Inflammatory macrophage treated with lipopolysaccharide for 4 hours (primary cell): ENCODE data around the gene AFF2.
"Not testable (repeated sequence)": the region's sequence is repeated elsewhere in the genome, so short reads cannot be mapped to it uniquely, and the experiment has no call there.

ENCODE experiments used
- DNase-seq: peaks from one replicate; pipeline ENCODE4 v3.0.0-alpha.2; 2020

Gene AFF2

DNA sequence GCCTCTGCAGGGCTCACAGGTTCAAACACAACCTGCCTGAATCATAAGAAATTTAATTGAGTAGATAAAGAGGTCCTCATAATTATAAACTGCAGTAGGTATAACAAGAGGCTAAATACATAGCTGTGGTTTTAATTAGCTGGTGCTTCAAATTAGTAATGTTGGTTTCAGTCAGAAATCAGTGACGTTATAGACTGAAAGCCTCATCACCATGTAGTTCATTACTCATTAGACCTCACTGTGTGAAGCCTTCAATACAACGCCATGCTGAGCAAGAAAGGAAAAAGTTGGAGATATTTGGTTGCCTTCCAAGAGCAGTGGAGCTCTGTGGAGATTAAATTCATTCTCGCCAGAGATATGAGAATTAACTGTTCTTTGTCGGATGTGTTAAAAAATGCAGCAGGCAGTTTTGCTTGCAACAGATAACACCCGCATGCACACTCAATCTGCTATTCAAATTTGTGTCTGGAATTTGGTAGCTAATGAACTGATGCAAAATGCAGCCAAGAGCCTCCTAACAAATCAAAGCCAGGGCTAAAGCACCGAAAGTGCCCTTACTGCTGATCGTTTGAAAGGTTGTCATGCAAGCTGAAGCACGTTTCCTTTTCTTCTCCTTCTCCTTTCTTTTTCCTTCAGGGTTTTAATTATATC lies 148.9 kb downstream of the AFF2 start:
- no peak for DNase-seq

DNA sequence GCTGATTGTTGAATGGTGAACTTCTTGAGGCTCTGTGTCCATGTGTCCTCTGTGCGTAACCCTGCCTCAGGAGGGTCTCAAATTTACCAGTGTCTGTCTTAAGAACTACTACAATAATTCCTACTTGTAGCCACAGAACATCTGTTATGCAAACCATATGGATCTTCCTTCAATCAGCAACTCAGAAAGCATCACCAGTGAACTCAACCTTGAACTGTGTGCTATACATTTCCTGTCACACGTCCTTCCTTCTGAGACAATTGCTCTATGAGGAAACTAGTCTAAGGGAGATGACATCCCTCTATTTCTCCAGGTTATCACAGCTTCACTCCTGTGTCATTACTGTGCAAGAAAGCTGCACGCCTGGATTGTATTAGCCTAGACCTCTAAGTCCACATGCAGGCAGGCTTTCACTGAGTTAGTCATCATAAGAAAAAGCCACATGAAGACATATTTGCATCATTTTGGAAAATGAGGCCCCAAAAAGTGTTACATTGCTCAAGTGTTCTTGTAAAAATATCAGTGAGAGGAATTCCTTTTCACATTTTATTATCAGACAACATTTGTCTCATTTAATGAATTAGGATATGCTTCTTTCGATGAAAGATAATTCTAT lies 157.8 kb downstream of the AFF2 start:
- no peak for DNase-seq

DNA sequence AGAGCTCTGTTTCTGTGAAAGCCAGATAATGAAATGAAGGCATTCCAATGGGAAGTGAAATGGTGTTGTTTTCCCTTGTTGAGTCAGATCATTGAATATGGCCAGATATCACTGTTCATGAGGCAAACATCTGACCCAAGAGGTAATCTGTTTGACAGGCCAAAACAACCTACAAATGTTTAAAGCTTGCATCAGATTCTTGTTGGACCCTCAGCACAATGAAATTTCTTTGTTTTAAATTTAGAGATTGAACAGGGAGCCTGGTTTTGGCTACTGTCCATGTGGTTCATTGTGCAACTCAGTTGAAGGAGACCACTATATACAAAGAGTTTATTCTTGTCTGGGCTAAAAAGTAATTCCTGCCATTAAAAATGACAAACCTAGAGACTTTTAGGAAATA lies 159.1 kb downstream of the AFF2 start:
- no peak for DNase-seq

DNA sequence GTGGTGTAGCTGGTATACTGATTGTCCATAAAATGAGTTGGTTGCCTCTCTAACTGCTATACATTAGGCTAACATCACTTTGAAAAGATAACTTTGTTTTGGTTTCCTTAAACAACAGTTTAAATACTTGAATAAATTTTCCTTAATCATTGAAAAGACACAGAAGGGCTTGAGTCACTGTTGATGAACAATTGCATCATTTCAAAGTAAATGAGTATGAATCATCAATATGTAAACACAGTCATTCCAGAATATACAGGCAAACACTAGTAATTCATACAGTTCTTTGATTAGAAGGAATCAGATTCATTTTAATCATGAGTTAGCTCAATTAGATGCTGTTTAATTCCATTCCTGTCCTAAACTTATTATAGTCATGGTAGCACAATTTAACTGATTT lies 160.6 kb downstream of the AFF2 start:
- DNase-seq: no peak

DNA sequence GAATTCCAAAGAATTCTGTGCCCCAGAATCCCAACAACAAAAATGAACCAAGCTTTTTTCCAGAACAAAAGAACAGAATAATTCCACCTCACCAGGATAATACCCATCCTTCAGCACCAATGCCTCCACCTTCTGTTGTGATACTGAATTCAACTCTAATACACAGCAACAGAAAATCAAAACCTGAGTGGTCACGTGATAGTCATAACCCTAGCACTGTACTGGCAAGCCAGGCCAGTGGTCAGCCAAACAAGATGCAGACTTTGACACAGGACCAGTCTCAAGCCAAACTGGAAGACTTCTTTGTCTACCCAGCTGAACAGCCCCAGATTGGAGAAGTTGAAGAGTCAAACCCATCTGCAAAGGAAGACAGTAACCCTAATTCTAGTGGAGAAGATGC lies 161.6 kb downstream of the AFF2 start:
- no peak for DNase-seq

DNA sequence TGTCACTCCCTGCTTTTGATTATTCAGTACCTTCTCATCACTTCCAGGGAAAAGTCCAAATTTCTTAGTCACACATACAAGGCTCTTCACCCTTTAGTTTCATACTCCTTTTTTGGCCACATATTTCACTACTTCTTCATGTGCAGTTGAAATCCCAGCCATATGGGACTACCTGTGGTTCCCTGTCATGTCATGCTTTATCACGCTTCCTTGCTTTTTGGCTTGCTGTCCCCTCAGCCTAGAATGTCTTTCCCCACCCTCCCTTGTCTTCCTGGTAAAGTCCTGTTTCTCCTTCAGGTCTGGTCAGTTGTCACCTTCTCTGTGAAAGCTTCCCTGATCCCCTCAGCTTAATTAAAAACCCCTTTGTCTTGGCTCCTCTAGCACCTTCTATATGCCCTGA lies 163.8 kb downstream of the AFF2 start:
- DNase-seq: no peak

DNA sequence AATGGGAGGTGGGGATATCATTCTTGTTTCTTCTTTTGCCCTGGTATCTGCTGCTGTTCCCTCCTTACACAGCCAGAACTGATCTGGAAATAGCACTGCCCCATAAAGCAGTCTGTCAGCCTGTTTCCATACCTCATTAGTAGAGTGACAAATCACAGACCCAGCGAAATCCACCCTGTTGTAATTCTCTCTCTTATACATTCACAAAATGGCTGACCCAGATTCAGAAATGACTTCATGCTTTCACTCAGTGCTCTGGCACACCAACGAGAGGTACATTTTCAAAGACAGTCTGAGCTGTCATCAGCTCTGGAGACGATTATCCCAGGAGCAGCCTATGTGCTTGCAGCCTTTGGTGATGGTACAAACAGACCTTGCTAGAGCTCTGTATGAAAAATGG lies 164.6 kb downstream of the AFF2 start:
- no peak for DNase-seq

DNA sequence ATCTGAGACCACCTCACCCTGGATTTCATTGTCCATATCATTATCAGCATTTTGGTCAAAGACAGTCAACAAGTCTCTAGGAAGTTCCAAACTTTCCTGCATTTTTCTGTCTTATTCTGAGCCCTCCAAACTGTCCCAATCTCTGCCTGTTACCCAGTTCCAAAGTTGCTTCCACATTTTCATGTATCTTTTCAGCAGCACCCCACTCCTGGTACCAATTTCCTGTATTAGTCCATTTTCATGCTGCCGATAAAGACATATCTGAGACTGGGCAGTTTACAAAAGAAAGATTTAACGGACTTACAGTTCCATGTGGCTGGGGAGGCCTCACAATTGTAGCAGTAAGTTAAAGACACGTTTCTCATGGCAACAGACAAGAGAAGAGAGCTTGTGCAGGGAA lies 168.8 kb downstream of the AFF2 start:
- not testable (repeated sequence) for DNase-seq

DNA sequence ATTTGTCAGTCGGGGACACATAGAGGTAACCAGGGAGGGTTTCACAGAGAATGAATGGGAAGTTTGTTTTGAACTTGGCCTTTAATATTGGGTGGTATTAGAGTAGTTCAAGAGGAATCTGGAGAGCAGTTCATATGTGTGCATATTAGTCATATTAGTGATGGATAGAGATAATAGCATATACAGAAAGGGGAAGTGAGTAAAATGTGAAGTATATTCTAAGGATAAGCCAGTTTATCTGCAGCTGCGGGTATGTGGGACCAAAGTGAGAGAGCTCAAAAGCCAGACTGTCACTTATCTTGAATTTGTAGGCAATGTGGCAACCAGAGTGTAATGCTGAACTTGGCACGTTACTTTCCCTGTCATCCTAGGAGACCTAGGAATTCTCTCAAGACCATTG lies 169.9 kb downstream of the AFF2 start:
- DNase-seq: no peak

DNA sequence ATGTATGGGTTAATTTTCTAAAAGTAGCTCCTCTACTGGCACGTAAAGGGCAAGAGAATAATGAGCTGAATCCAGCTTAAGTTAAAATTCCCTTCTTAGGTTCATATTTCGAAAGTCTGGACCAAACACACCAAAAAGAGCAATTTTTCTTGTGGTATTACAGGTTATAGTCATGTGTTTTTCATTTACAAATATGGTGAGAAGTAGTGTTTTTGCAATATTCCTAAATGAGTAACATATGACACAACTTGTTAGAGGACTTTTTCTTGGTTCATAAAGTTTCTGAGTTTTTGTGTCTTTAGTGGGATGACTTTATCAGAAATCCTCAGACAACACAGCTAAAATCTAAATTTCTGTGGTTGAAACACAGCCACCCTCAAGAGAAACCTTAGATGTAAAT lies 172.1 kb downstream of the AFF2 start:
- no peak for DNase-seq

DNA sequence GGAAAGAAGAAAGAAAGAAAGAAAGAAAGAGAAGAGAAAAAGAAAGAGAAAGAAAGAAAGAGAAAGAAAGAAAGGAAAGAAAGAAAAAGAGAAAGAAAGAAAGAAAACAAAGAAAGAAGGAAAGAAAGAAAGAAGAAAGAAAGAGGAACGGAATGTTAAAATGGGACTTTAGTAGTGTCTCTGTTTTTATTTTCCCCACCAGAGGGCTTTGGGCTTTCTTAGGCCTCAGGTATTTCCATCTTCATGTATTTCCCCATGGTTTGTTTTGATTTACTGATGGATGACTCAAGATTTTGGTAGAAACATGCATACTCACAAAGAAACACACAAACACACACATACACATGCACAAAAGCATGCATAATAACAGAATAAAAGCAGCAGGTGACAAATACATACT lies 181.2 kb downstream of the AFF2 start:
- DNase-seq: no peak

DNA sequence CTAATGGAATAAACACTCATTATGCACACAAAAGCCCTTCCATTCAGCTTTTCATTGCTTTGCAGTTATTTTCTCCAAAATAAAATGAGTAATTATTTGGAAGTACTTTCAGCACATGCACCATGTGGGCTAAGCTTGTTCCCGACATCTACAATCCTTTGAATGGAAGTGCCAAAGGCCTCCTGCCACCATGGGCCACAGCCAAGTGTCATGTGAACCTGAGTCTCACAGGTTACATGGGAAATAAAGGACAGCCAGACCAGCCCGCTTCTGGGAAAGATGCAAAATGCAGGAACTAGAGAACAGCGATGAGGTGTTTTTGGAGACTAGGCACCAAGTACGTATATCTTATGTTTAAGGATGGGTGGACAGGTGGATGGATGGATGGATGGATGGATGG lies 181.8 kb downstream of the AFF2 start:
- no peak for DNase-seq

DNA sequence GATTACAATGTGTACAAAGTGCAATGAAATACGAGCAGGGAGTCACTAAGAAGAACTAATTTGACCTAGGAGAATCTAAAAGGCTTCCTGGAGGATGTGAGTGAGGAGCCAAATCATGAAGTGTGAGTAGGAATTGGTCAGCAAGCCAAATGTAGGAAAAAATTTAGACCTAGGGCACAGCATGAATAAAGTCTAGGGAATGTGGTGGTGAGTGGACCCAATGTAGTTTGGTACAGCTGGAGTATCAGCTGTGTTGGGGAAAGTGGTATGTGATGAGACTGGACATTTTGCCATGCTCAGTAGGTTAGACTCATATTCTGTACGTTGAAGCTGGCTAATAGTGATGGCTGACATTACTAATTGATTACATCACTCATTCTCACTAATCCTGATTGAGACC lies 191.0 kb downstream of the AFF2 start:
- DNase-seq: no peak

DNA sequence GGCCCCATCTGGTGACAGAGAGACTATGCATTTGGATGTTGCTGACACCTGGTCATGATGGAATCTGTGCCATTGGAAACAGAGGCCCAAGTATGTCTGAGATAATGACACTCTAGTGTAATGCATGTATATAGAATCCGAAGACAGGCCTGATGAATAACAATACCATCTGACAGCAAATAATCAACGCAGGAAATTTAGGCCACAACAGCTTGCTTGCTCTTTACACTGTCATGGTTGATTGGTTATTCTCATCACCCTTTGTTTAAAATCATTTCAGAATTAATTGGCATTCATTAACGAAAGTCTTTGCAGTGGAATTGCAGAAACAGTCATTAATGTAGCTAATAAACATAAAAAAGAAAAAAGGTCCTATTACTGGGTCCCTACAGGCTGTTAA lies 194.8 kb downstream of the AFF2 start:
- DNase-seq: no peak

DNA sequence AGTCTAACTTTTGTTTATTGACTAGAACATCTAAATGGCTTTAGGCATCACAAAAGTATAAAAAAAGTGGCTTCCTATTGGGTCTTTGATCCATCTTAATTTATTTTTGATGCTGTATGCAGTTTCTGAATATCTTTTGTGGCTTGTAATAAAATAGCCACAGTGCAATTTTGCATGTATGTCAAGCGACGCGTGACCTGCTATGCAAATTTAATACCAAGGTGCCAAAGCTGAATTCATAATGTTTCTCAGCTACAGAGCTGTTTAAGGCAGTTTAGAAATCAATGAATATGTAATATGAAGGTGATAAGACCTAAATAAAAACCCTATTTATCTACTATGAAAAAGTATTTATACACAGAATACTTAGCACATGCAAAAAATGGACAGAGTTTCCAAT lies 197.8 kb downstream of the AFF2 start:
- DNase-seq: no peak

DNA sequence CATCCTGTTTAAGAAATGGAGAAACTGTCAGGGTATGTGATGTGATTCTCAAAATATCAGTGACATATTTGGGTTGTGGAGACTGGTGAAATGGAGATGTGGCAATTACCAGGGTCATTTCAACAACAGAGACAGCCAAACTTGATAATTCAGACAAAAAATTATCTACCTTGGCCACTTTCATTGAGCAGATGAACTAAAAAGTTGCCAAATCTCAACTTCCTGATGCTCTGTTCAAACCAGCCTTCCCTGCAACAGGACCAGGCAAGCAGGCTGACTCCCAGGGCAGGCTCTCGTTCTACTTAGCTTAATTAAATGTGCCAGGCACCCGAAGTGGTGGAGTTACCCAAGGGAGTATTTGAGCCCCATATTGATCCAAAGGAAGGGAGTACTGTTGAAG lies 199.6 kb downstream of the AFF2 start:
- no peak for DNase-seq

DNA sequence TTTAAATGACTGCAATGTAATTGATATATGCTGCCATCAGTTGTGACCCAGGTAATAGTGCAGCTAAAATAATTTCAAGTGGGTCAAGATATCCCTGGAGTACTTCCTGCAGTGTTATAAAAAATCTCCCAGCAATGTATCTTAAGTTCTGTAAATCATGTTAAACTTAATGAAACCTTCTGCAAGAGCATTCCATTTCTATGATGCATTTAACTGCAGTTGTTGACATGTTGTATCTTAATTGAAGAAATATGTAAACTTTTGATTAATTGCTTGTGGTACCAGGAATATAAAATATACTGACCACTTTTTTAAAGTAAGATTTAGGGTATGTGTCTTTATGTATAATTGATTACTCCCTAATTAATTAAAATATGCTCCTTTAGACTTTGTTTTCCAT lies 213.6 kb downstream of the AFF2 start:
- DNase-seq: no peak

DNA sequence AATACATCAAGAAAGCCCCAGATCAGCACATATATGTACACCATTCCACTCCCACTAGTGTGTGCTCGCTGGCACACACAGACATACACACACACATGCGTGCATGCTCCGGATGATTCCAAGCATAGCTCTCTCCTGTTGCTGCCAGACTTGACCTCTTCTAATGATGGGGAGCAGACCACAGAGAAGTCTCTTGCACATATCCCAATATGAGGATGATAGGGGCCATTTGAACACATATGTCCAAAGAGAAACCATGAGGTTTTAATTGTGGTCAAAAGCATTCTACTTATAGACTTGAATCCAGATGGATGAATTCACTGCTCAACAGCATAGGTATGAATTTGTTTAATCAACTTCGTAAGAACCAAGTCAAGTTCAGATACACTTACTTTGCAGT lies 214.9 kb downstream of the AFF2 start:
- DNase-seq: no peak

DNA sequence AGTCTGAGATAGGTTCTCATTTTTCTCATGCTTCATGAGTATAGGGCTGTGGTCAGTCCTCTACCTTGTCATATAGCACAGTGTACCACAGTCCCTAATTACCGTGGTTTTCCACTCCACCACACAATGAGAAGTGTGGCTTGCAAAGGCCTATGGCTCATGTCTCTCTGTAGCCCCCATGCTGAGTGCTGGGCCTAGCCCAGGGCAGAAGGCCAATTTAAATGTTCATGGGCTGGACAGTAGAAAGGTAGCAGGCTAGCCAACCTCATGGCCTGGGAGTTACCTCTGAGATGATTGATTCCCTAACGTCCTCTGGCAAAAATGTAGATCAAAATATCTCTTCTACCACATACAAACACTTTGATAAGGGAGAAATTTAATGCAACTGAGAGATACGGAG lies 222.5 kb downstream of the AFF2 start:
- DNase-seq: no peak

DNA sequence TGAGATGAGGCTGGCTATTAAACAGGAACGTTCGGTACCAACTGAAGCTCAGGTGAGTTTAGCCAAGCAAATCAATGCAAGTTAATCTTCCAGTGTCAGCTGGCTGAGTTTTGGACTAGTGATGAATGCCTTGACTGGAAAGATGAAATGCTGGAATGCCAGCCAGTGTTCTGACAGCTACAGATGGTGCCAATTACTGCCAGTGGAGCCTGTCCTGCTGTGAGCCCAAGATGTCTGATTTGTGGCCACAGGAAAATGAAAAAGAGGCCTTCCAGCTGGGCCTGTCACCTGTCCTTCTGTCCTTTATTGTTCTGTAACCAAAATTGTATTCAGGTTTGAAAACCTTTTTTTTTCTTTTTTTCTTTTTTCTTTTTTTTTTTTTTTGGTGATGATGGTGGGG lies 223.1 kb downstream of the AFF2 start:
- DNase-seq: no peak

DNA sequence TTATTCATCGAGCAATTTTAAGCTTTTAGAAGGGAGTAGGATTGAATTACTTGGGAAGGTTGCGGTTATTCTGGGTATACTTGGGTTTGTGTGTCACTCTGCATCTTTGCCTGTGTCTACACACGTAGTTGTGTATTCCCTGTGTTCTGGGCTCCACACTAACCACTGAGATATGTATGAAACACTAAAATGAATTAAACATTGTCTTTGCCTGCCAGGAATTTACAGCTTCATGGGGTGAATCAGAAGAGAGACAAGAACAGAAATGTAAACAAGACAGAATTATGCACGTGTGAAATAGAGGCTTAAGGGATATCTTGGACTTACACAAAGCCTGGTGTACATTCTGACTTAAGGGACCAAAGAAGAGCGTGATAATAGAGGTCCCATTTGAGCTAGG lies 228.5 kb downstream of the AFF2 start:
- no peak for DNase-seq

DNA sequence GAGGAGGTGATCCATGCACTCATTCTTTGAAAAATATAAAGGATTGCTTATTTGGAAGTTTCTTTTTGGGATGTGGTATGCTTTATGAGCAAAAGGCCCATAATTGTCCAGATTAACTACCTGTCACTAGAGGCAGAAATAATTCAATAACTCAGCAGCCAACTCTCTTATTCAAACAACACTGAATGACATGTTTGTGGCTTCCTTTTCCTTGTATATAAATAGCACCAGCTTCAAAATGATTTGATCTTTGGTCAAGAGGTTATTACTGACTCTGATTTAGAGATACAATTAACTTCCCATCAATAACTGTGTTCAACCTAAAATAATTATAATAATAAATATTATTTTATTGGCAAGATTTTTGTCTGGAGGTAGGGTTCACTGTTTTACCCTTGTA lies 232.3 kb downstream of the AFF2 start:
- DNase-seq: no peak

DNA sequence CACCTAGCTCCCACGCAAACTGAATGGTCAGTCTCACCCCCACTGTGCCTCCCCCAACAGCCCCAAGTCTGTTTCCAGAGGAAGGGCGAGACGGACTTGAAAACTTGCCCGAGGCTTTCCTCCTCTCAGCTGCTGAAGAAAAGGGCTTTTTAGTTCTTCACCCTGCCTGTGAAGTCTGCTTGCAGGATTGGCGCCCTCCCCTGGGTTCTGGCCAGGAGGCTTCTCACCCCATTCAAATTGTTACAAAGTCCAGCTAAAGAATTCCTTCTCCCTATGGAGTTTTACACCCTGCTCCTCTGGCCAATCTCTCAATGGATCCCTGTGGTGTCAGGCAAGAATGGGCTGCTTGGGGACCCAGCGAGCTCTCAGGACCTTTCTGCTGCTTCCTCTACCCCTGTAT lies 241.0 kb downstream of the AFF2 start:
- no peak for DNase-seq

DNA sequence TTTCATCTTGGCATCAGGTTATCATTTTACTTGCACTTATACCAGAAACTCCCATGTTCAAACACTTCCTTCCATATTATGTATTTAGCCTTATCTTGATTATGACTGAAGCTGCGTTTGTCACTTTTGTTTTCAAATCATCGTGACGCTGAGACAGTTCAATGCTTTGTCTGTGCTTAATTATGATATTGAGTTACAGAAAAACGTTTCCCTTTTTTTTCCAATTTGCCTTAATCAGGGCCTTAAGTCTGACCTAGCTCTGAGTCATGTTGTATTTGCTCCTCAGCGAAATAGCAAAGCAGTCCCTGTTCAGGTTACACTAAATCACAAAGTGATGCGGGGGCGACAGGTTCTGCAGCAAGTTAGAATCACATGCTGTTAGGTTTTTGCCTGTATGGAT lies 254.7 kb downstream of the AFF2 start:
- DNase-seq: no peak

DNA sequence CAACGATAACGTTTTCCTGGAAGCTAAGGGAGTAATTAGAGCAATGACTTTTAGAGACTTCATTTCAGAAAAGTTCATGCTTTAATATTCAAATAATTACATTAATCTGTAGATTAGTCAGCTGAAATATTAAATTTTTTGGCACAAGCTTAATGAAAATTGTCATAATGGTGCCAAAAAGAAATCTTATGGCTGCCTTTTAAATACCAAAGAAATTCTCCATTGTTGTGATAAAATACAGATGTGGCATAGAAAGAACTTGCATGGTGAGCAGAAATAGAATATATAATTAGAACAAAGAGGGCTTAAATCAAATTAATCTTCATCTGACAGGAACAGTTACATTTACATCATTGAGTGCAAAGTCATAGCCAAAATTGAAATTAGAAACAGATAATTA lies 263.5 kb downstream of the AFF2 start:
- no peak for DNase-seq

DNA sequence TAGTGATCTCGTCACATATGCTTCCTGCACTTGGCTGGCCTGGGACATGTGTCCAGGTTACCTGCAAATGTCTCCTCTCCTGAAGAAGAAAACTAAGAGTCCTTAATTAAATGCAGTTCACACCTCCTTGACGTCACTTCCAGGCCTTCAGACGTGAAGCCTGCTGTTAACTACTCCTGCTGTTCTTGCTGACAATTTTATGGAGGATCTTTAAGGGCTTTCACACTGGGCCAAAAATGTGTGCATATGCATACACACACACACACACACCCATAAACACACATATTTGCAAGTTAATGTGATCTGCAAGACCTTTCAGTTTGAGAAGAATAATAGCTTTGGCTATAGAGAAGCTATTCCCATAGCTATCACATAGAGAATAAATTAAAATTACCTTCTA lies 267.9 kb downstream of the AFF2 start:
- DNase-seq: no peak
